Hepatocyte (in vitro differentiated cells): ENCODE data around the gene ACO1.

Experiments used
- EZH2 ChIP-seq: fragments of 200-600 bp; sonication (generic); IDR thresholded peaks from 2 replicates; pipeline ENCODE4 v1.6.1; 2016; ENCODE audit warnings: antibody characterized with exemption, mild to moderate bottlenecking, borderline replicate concordance
- EZH2phosphoT487 ChIP-seq: fragments of 200-600 bp; sonication (generic); IDR thresholded peaks from one replicate; pipeline ENCODE4 v1.6.1; 2018; ENCODE audit warnings: antibody characterized with exemption, mild to moderate bottlenecking, low read depth, moderate library complexity; ENCODE audit not compliant: unreplicated experiment, severe bottlenecking
- TF ChIP-seq, protein P1 (sequence below): fragments of 200-600 bp; sonication (generic); IDR thresholded peaks from 2 replicates; pipeline ENCODE4 v1.5.1; 2016; ENCODE audit warnings: antibody characterized with exemption, mild to moderate bottlenecking; ENCODE audit not compliant: poor library complexity

DNA sequence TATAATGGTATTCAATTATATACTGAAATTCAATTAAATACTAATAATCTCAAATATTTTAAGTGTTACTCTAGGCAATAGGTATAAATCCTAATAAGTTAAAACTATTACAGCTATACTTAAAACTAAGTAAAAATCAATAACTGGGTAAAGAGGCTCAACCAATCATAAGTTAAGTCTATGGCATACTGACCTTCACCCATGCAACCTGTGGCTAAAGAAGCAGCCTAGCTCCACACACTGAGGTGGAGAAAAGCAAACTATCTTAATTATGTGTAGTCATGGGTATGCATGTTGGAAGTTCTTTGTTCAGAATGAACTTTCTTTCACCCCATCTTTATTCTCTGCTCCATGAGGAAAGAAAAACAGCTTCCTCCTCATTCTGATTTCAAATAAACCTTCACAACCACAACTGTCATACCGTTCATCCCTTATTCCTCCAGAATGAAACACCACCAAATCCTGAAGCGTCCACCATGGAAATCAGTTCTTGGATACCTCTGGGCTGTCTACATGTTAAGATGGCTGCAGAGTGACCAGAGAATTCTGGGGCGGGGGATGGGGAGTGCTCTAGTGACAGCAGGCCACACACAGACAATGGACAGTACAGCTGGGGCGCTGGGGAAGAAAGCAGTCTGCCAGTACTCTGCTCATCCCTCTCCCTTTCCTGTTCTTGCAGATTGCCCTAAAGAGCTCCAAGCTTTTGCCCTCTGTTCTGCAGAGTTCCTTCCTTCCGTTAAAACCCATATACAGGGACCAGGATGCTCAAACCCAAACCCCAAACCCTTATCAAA is 79.3 kb downstream of the ACO1 start:
- TF ChIP-seq, protein P1, sequence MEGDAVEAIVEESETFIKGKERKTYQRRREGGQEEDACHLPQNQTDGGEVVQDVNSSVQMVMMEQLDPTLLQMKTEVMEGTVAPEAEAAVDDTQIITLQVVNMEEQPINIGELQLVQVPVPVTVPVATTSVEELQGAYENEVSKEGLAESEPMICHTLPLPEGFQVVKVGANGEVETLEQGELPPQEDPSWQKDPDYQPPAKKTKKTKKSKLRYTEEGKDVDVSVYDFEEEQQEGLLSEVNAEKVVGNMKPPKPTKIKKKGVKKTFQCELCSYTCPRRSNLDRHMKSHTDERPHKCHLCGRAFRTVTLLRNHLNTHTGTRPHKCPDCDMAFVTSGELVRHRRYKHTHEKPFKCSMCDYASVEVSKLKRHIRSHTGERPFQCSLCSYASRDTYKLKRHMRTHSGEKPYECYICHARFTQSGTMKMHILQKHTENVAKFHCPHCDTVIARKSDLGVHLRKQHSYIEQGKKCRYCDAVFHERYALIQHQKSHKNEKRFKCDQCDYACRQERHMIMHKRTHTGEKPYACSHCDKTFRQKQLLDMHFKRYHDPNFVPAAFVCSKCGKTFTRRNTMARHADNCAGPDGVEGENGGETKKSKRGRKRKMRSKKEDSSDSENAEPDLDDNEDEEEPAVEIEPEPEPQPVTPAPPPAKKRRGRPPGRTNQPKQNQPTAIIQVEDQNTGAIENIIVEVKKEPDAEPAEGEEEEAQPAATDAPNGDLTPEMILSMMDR = no peak
- TF ChIP-seq EZH2 (no peak), EZH2phosphoT487 (no peak)
